Measurements from ENCODE around the gene CCDC197. TPM values are rescaled to one million over a fixed set of nuclear protein-coding genes. Genes with fewer than 3 reads are reported as not detected.

The CCDC197 gene
- total RNA-seq, result not detected in 2 replicates

DNA sequence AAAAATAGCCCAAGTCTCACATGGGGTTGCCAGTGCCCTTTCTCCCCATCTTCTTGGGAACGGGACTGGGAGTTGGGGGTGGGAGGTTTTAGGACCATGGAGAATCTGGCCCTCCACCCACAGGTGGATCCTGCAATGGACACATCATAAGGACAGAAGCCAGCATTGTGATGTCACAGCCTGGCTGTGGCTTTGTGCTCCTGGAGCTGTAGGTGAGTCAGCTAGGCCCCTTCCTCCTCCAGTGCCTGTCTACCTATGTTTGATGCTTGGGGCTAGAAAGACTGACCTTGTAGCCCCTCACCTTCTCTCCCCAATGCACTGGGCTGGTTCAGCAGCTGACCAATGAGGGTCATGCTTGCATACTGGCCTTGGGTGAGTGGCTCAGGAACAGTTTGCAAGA is at the start of gene CCDC197:
Gene CCDC197, plus strand, starts transcription at position 220 of the 400 bp plus-strand sequence. CDS start 831 bp downstream, outside the sequence.

GRCh38 chr14:93976477-93977057 is 20.5 kb upstream of the CCDC197 start, which contains the start of gene ASB2:
ASB2 (minus strand) TSS chr14:93976570; CDS start chr14:93964539, 12,031 bp downstream.

GRCh38 chr14:94026173-94026888 is 29.2 kb downstream of the CCDC197 start, which contains the start of gene OTUB2:
OTUB2 (plus strand) TSS chr14:94026340; CDS start chr14:94026538, 198 bp downstream.

Other genes starting within 250 kb of the CCDC197 start
- gene PRIMA1, start 208.8 kb upstream of the CCDC197 start, total RNA-seq, result not detected in 2 replicates
- not detected in 2 replicates for gene FAM181A, start 70.0 kb upstream of the CCDC197 start, total RNA-seq
- 0.18 TPM in 1 of 2 replicates, not detected in the other for gene ASB2, start 20.7 kb upstream of the CCDC197 start, total RNA-seq
- gene OTUB2, start 29.0 kb downstream of the CCDC197 start, total RNA-seq, result 0.81 and 1.0 TPM in 2 replicates
- 94.9 and 110 TPM in 2 replicates for gene DDX24, start 83.9 kb downstream of the CCDC197 start, total RNA-seq
- 13.1 and 13.6 TPM in 2 replicates for gene IFI27L1, start 84.0 kb downstream of the CCDC197 start, total RNA-seq
- gene IFI27, start 113.4 kb downstream of the CCDC197 start, total RNA-seq, result 168 and 327 TPM in 2 replicates
- 110 and 129 TPM in 2 replicates for gene IFI27L2, start 132.3 kb downstream of the CCDC197 start, total RNA-seq
- 0.85 TPM in 1 of 2 replicates, not detected in the other for gene PPP4R4, start 177.0 kb downstream of the CCDC197 start, total RNA-seq